Coronary artery (tissue), 2 donors: ENCODE results near the gene VWA8.
"Not testable (repeated sequence)": the region's sequence is repeated elsewhere in the genome, so short reads cannot be mapped to it uniquely, and the experiment has no call there.

ENCODE experiments used
- DNase-seq: peaks from one replicate; pipeline ENCODE4 v3.0.0-alpha.2; 2017; ENCODE audit warnings: low spot score
- H3K27ac ChIP-seq, 2 donors: fragments of 200-600 bp; sonication (generic); one replicate each; pipeline ENCODE4 v1.5.1; 2016 to 2019
- H3K4me3 ChIP-seq: fragments of 200-600 bp; sonication (generic); 2 replicates; pipeline ENCODE4 v1.5.1; 2016; ENCODE audit warnings: mild to moderate bottlenecking, moderate library complexity
- CTCF ChIP-seq: fragments of 200-600 bp; sonication (generic); IDR thresholded peaks from one replicate; pipeline ENCODE4 v1.5.1; 2019; ENCODE audit warnings: antibody characterized with exemption

Gene VWA8

GRCh38 chr13:41954226-41954625 is 6.7 kb downstream of the VWA8 start:
- Histone ChIP-seq H3K27ac (no peak overlapping the region), H3K4me3 (no peak overlapping the region)
- no peak for TF ChIP-seq CTCF
- DNase-seq: no peak

GRCh38 chr13:41952749-41953148 is 8.2 kb downstream of the VWA8 start:
- no peak for TF ChIP-seq CTCF
- Histone ChIP-seq H3K4me3 (no peak overlapping the region), H3K27ac (no peak overlapping the region)
- DNase-seq: no peak

GRCh38 chr13:41949104-41949503 is 11.8 kb downstream of the VWA8 start:
- H3K27ac ChIP-seq, H3K4me3 ChIP-seq, DNase-seq: not testable (repeated sequence)

- DNase-seq: no peak
- TF ChIP-seq CTCF: no peak
- no peak overlapping the region for H3K27ac ChIP-seq
- H3K4me3 ChIP-seq: no peak overlapping the region
Measured at GRCh38 chr13:41945926-41946325, 15.0 kb downstream of the VWA8 start.

GRCh38 chr13:41944635-41945397 is 16.1 kb downstream of the VWA8 start:
- Histone ChIP-seq H3K27ac (no peak overlapping the region), H3K4me3 (no peak overlapping the region)
- no peak for DNase-seq
- no peak for TF ChIP-seq CTCF

GRCh38 chr13:41944229-41944628 is 16.7 kb downstream of the VWA8 start:
- no peak for DNase-seq
- no peak overlapping the region for H3K27ac ChIP-seq
- no peak for TF ChIP-seq CTCF
- no peak overlapping the region for H3K4me3 ChIP-seq

- no peak for TF ChIP-seq CTCF
- no peak overlapping the region for H3K27ac ChIP-seq
- DNase-seq: no peak
- H3K4me3 ChIP-seq: no peak overlapping the region
Measured at GRCh38 chr13:41942462-41943094, 18.3 kb downstream of the VWA8 start.
